AG04450 (cell line): ENCODE measurements around the gene MICAL3. TPM values are rescaled to one million over a fixed set of nuclear protein-coding genes. Genes with fewer than 3 reads are reported as not detected.

Experiments
- CTCF ChIA-PET: fragments of 300-600, 350-600 bp; formaldehyde crosslinking; extraction: SDS; loops from one replicate; lab custom pipeline; 2022; ENCODE audit warnings: antibody characterized with exemption, inconsistent platforms; lab: Charles Lee
- POLR2A ChIA-PET: fragments of 350-600 bp; formaldehyde crosslinking; extraction: SDS; loops from one replicate; lab custom pipeline; 2021; ENCODE audit warnings: antibody characterized with exemption, inconsistent platforms; lab: Yijun Ruan, JAX
- DNase-seq: peaks from one replicate; pipeline ENCODE4 v3.0.0-alpha.2; 2011; ENCODE audit warnings: low read depth, low spot score
- H3K27ac ChIP-seq: one replicate; pipeline ENCODE4 v1.5.1; 2012; ENCODE audit warnings: low read depth, low read length, control low read depth
- H3K27me3 ChIP-seq: one replicate; pipeline ENCODE4 v1.6.0; 2012; ENCODE audit warnings: low read length; ENCODE audit not compliant: control insufficient read depth, insufficient read depth
- H3K4me3 ChIP-seq: 2 replicates; pipeline ENCODE4 v1.5.1; 2011; ENCODE audit warnings: mild to moderate bottlenecking, low read depth, low read length, control low read depth
- H3K9me3 ChIP-seq: 2 replicates; pipeline ENCODE4 v1.5.1; 2012; ENCODE audit warnings: low read length; ENCODE audit not compliant: control insufficient read depth, insufficient read depth
- CTCF ChIP-seq: IDR thresholded peaks from 2 replicates; pipeline ENCODE4 v1.5.1; 2011; ENCODE audit warnings: low read depth, low read length, control low read depth, inconsistent platforms
- polyA plus RNA-seq: library from polyadenylated mRNA; depleted of rRNA; stranded (reverse); fragments of >200 nt; gene quantifications from 2 replicates; pipeline ENCODE4 v1.2.3, GENCODE V29; 2011

MICAL3 gene
- polyA plus RNA-seq, 1 experiment = 17.8 TPM

GRCh38 chr22:17806437-17806836 lies 217.9 kb downstream of the MICAL3 start:
- no peak for DNase-seq
- POLR2A ChIA-PET = no interaction called here
- no peaks in the 10 kb centered on the region for H3K9me3 ChIP-seq
- no peak overlapping the region for H3K4me3 ChIP-seq
- no peaks in the 10 kb centered on the region for H3K27me3 ChIP-seq
- CTCF ChIA-PET = interaction anchor here (0.6 to 1.4 kb wide), 2 partner anchors 63 to 223 kb away, joined by 4 read pairs; no protein-coding TSS in a partner anchor
- H3K27ac ChIP-seq = no peak overlapping the region
- TF ChIP-seq CTCF = no peak

- CTCF ChIA-PET = no interaction called here
- no peak overlapping the region for H3K4me3 ChIP-seq
- no peaks in the 10 kb centered on the region for H3K9me3 ChIP-seq
- POLR2A ChIA-PET = no interaction called here
- DNase-seq = no peak
- no peak for TF ChIP-seq CTCF
- no peak overlapping the region for H3K27ac ChIP-seq
- no peaks in the 10 kb centered on the region for H3K27me3 ChIP-seq
Observed at GRCh38 chr22:17804331-17805080, 219.9 kb downstream of the MICAL3 start.

GRCh38 chr22:17803609-17804270 lies 220.6 kb downstream of the MICAL3 start:
- ChIA-PET POLR2A (no interaction called here), CTCF (no interaction called here)
- H3K27ac ChIP-seq = no peak overlapping the region

GRCh38 chr22:17802822-17803221 lies 221.5 kb downstream of the MICAL3 start:
- Histone ChIP-seq H3K9me3 (no peaks in the 10 kb centered on the region), H3K27ac (no peak overlapping the region), H3K4me3 (no peak overlapping the region), H3K27me3 (no peaks in the 10 kb centered on the region)
- POLR2A ChIA-PET = interaction anchor here (0.6 kb wide), 1 partner anchor 29 kb away, joined by 4 read pairs; no protein-coding TSS in a partner anchor
- CTCF ChIA-PET = no interaction called here
- no peak for DNase-seq
- no peak for TF ChIP-seq CTCF

More at GRCh38 chr22:17803609-17804270, 220.6 kb downstream of the MICAL3 start:
- Histone ChIP-seq H3K4me3 (no peak overlapping the region), H3K9me3 (no peaks in the 10 kb centered on the region), H3K27me3 (no peaks in the 10 kb centered on the region)
- no peak for DNase-seq
- no peak for TF ChIP-seq CTCF

GRCh38 chr22:17802411-17802810 lies 221.9 kb downstream of the MICAL3 start:
- no peak overlapping the region for H3K27ac ChIP-seq
- TF ChIP-seq CTCF = no peak
- H3K4me3 ChIP-seq = no peak overlapping the region
- ChIA-PET CTCF (no interaction called here), POLR2A (no interaction called here)
- no peak for DNase-seq
- no peaks in the 10 kb centered on the region for H3K27me3 ChIP-seq
- H3K9me3 ChIP-seq = no peaks in the 10 kb centered on the region
